Medulla oblongata (tissue), 1 donor: ENCODE measurements around the gene KCNT1.
"Not testable (repeated sequence)": the region's sequence is repeated elsewhere in the genome, so short reads cannot be mapped to it uniquely, and the experiment has no call there.

Experiments used
- DNase-seq: peaks from one replicate; pipeline ENCODE4 v3.0.0-alpha.2; 2015; ENCODE audit errors: extremely low spot score

The KCNT1 gene

GRCh38 chr9:135672786-135673185, 29.2 kb upstream of the KCNT1 start:
- not testable (repeated sequence) for DNase-seq

- DNase-seq, result no peak
Measured at GRCh38 chr9:135673941-135674340, 28.0 kb upstream of the KCNT1 start.

- no peak for DNase-seq
Measured at GRCh38 chr9:135674977-135675376, 27.0 kb upstream of the KCNT1 start.

GRCh38 chr9:135676891-135677290, 25.1 kb upstream of the KCNT1 start:
- no peak for DNase-seq

- DNase-seq, result no peak
Measured at GRCh38 chr9:135677641-135678168, 24.3 kb upstream of the KCNT1 start.

- no peak for DNase-seq
Measured at GRCh38 chr9:135678236-135679017, 23.6 kb upstream of the KCNT1 start.

- no peak for DNase-seq
Measured at GRCh38 chr9:135680056-135680455, 21.9 kb upstream of the KCNT1 start.

- DNase-seq, result no peak
Measured at GRCh38 chr9:135681161-135681560, 20.8 kb upstream of the KCNT1 start.

- no peak for DNase-seq
Measured at GRCh38 chr9:135683401-135684034, 18.5 kb upstream of the KCNT1 start.

GRCh38 chr9:135684691-135685090, 17.3 kb upstream of the KCNT1 start:
- DNase-seq, result no peak

- no peak for DNase-seq
Measured at GRCh38 chr9:135687216-135687615, 14.8 kb upstream of the KCNT1 start.

GRCh38 chr9:135689011-135689410, 13.0 kb upstream of the KCNT1 start:
- no peak for DNase-seq

- no peak for DNase-seq
Measured at GRCh38 chr9:135690836-135691570, 11.0 kb upstream of the KCNT1 start.

- DNase-seq, result no peak
Measured at GRCh38 chr9:135692410-135692809, 9.6 kb upstream of the KCNT1 start.

- no peak for DNase-seq
Measured at GRCh38 chr9:135693265-135693664, 8.7 kb upstream of the KCNT1 start.

- no peak for DNase-seq
Measured at GRCh38 chr9:135693771-135694170, 8.2 kb upstream of the KCNT1 start.

GRCh38 chr9:135694414-135694813, 7.6 kb upstream of the KCNT1 start:
- DNase-seq, result no peak

- DNase-seq, result no peak
Measured at GRCh38 chr9:135695036-135695435, 6.9 kb upstream of the KCNT1 start.

- no peak for DNase-seq
Measured at GRCh38 chr9:135695642-135696041, 6.3 kb upstream of the KCNT1 start.

GRCh38 chr9:135696446-135696845, 5.5 kb upstream of the KCNT1 start:
- DNase-seq, result no peak

GRCh38 chr9:135697226-135697625, 4.8 kb upstream of the KCNT1 start:
- no peak for DNase-seq

- DNase-seq, result no peak
Measured at GRCh38 chr9:135698236-135698635, 3.7 kb upstream of the KCNT1 start.

- DNase-seq, result no peak
Measured at GRCh38 chr9:135698767-135699166, 3.2 kb upstream of the KCNT1 start.
